Vagina (tissue), 2 donors: Measurements from ENCODE around the gene PLK5. TPM values are rescaled to one million over a fixed set of nuclear protein-coding genes. Genes with fewer than 3 reads are reported as not detected.

Experiments used
- DNase-seq, 2 donors: peaks; one replicate each; pipeline ENCODE4 v3.0.0-alpha.2; 2017; ENCODE audit errors: extremely low spot score in 2 of 2
- H3K27ac ChIP-seq: fragments of 200-600 bp; sonication (generic); one replicate; pipeline ENCODE4 v1.5.1; 2019
- H3K27me3 ChIP-seq: fragments of 200-600 bp; sonication (generic); one replicate; pipeline ENCODE4 v1.5.1; 2019
- H3K36me3 ChIP-seq, 2 donors: fragments of 200-600 bp; sonication (generic); one replicate each; pipeline ENCODE4 v1.5.1; 2017 to 2019
- H3K4me1 ChIP-seq: fragments of 200-600 bp; sonication (generic); one replicate; pipeline ENCODE4 v1.5.1; 2019
- H3K4me3 ChIP-seq, 2 donors: fragments of 200-600 bp; sonication (generic); 1 replicate in 1 of 2; 2 replicates in 1 of 2; pipeline ENCODE4 v1.5.1; 2016 to 2019
- H3K9me3 ChIP-seq: fragments of 200-600 bp; sonication (generic); one replicate; pipeline ENCODE4 v1.5.1; 2019
- POLR2A ChIP-seq, 2 donors: fragments of 450-650 bp; IDR thresholded peaks; one replicate each; pipeline ENCODE4 v1.6.1; 2017; ENCODE audit warnings: antibody characterized with exemption in 2 of 2, mild to moderate bottlenecking in 2 of 2, moderate library complexity in 2 of 2
- POLR2AphosphoS5 ChIP-seq, 2 donors: sonication (generic); formaldehyde crosslinking; IDR thresholded peaks; one replicate each; pipeline ENCODE4 v1.9.0; 2017; ENCODE audit warnings: antibody characterized with exemption in 2 of 2, mild to moderate bottlenecking in 2 of 2, low read depth in 1 of 2; ENCODE audit not compliant: insufficient read depth in 1 of 2
- intact Hi-C: fragments of 100-400 bp; cut with DNase I; formaldehyde crosslinking; loops from one replicate; pipeline ENCODE4 v1.15.1; 2023
- total RNA-seq: library from RNA; depleted of rRNA; stranded (reverse); fragments of >200 nt; gene quantifications from one replicate; pipeline ENCODE4 v1.2.3, GENCODE V29; 2016
- TF ChIP-seq, protein P1 (sequence below), 3 experiments: fragments of 450-650 bp in 2 of 3; fragments of 200-600 bp in 1 of 3; sonication (generic) in 1 of 3; IDR thresholded peaks; one replicate each; pipeline ENCODE4 v1.5.1; 2017 to 2019; ENCODE audit warnings: antibody characterized with exemption in 3 of 3, mild to moderate bottlenecking in 2 of 3, moderate library complexity in 2 of 3

Gene PLK5
- total RNA-seq, 1 donor from 2014 or later: 0.49 TPM

DNA sequence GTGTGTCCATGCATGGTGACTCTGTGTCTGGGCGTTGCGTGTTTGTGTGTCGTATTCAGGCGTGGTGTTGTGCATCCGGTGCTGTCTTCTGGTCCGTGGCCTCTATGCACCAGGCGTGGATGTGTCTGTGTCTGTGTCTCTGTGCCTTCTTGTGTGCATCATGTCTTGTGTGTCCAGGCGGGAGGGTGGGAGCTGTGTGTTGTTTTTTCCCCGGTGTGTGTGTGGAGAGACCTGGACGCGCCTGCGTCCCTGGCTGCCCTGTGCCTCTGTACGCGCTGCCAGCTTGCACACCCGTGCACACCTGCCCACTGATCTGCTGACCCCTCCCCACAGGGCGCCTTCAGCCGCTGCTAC lies 1.1 kb downstream of the PLK5 start:
- TF ChIP-seq, protein P1, sequence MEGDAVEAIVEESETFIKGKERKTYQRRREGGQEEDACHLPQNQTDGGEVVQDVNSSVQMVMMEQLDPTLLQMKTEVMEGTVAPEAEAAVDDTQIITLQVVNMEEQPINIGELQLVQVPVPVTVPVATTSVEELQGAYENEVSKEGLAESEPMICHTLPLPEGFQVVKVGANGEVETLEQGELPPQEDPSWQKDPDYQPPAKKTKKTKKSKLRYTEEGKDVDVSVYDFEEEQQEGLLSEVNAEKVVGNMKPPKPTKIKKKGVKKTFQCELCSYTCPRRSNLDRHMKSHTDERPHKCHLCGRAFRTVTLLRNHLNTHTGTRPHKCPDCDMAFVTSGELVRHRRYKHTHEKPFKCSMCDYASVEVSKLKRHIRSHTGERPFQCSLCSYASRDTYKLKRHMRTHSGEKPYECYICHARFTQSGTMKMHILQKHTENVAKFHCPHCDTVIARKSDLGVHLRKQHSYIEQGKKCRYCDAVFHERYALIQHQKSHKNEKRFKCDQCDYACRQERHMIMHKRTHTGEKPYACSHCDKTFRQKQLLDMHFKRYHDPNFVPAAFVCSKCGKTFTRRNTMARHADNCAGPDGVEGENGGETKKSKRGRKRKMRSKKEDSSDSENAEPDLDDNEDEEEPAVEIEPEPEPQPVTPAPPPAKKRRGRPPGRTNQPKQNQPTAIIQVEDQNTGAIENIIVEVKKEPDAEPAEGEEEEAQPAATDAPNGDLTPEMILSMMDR (IDR thresholded peaks at IDR 0.05): no peak
- TF ChIP-seq POLR2AphosphoS5 (IDR thresholded peaks at IDR 0.05; ENCODE audit: insufficient read depth in 1 of 2, low read depth in 1 of 2) (no peak), POLR2A (IDR thresholded peaks at IDR 0.05) (no peak)
- no peaks in the 10 kb centered on the region for H3K9me3 ChIP-seq
- H3K27ac ChIP-seq: no peak overlapping the region
- DNase-seq: no peak
- H3K27me3 ChIP-seq: no peaks in the 10 kb centered on the region
- peak overlapping the region; percentile 40 to 59 for H3K4me3 ChIP-seq
- intact Hi-C loops: no loop called here
- H3K4me1 ChIP-seq: peaks cover 36% of the 10 kb centered on the region
- no peaks in the 10 kb centered on the region for H3K36me3 ChIP-seq

DNA sequence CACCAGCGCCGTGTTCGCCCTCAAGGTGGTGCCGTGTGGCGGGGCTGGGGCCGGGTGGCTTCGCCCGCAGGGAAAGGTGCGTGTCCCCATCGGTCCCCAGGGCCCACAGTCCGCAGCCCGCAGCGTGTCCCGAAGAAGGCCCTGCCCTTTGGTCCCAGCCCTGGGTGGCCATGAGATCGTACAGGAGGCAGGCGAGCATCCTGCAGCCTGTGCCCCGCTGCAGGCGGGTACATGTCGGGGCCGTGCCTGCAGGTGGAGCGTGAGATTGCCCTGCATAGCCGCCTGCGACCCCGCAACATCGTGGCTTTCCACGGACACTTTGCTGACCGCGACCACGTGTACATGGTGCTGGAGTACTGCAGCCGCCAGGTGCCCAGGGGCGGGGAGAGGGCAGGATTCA lies 1.5 kb downstream of the PLK5 start:
- intact Hi-C loops: no loop called here
- TF ChIP-seq POLR2AphosphoS5 (IDR thresholded peaks at IDR 0.05; ENCODE audit: insufficient read depth in 1 of 2, low read depth in 1 of 2): no peak
- TF ChIP-seq, protein P1 (IDR thresholded peaks at IDR 0.05): no peak
- TF ChIP-seq POLR2A (IDR thresholded peaks at IDR 0.05): no peak
- no peaks in the 10 kb centered on the region for H3K27me3 ChIP-seq

DNA sequence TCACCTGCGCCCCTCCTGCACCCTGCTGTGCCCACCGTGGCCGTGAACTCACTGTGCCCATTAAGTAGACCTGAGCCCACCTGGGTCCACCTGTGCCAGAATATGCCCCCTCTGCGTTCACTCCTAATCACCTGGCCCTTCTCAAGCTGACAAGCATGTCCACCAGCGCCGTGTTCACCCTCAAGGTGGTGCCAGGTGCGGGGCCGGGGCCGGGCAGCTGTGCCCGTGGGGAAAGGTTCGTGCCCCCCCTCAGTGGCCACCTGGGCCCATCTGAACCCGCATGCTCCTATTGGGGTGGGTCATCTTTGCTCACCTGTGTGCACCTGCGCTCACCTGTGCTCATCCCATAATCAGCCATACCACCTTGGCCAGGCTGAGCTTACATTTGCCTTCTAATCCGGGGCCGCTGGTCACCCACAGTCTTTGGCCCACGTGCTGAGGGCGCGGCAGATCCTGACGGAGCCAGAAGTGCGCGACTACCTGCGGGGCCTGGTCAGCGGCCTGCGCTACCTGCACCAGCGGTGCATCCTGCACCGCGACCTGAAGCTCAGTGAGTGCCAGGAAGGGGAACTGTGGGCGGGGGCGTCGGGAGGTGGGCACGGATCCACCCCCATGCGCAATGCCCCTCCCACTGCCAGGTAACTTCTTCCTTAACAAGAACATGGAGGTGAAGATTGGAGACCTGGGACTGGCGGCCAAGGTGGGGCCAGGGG lies 2.3 kb downstream of the PLK5 start:
- H3K27ac ChIP-seq: no peak overlapping the region
- H3K9me3 ChIP-seq: no peaks in the 10 kb centered on the region
- no peaks in the 10 kb centered on the region for H3K27me3 ChIP-seq
- intact Hi-C loops: no loop called here
- peaks cover 35% of the 10 kb centered on the region for H3K4me1 ChIP-seq
- TF ChIP-seq, protein P1 (IDR thresholded peaks at IDR 0.05): no peak
- TF ChIP-seq POLR2A (IDR thresholded peaks at IDR 0.05): no peak
- no peak for TF ChIP-seq POLR2AphosphoS5 (IDR thresholded peaks at IDR 0.05; ENCODE audit: insufficient read depth in 1 of 2, low read depth in 1 of 2)
- no peaks in the 10 kb centered on the region for H3K36me3 ChIP-seq
- H3K4me3 ChIP-seq: no peak overlapping the region
- DNase-seq: no peak

More for the DNA sequence above, 1.5 kb downstream of the PLK5 start:
- no peaks in the 10 kb centered on the region for H3K36me3 ChIP-seq
- peaks cover 36% of the 10 kb centered on the region for H3K4me1 ChIP-seq
- H3K4me3 ChIP-seq: peak overlapping the region in 1 of 2 donors; percentile 40
- H3K27ac ChIP-seq: no peak overlapping the region
- no peak for DNase-seq
- no peaks in the 10 kb centered on the region for H3K9me3 ChIP-seq

DNA sequence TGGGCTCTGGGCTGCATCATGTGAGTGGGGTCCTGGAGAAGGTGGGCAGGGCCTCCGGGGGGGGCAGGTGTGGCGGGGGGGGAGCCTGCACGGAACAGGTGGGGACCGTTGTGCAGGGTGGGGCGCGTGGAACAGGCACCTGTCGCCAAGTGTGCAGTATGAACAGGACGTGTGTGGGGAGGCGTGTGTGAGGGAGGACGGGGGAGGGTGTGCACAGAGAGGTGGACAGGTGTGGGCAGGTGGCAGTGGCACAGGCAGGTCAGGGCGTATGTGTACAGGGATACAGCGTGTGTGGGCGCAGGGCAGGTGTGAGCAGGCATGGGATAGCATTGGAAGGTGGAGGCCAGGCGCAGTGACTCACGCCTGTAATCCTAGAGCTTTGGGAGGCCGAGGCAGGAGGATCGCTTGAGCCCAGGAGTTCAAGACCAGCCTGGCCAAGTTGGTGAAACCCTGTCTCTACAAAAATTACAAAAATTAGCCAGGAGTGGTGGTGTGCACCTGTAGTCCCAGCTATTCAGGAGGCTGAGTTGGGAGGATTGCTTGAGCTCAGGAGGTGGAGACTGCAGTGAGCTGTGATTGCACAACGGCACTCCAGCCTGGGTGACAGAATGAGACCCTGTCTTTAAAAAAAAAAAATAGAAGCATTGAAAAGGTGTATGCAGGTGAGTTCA lies 3.2 kb downstream of the PLK5 start:
- Histone ChIP-seq H3K4me1 (peaks cover 26% of the 10 kb centered on the region), H3K4me3 (no peak overlapping the region), H3K27ac (no peak overlapping the region), H3K36me3 (no peaks in the 10 kb centered on the region), H3K9me3 (no peaks in the 10 kb centered on the region), H3K27me3 (no peaks in the 10 kb centered on the region)
- intact Hi-C loops: no loop called here
- no peak for TF ChIP-seq POLR2AphosphoS5 (IDR thresholded peaks at IDR 0.05; ENCODE audit: insufficient read depth in 1 of 2, low read depth in 1 of 2)
- TF ChIP-seq POLR2A (IDR thresholded peaks at IDR 0.05): no peak
- TF ChIP-seq, protein P1 (IDR thresholded peaks at IDR 0.05): no peak
- DNase-seq: no peak
